ENCODE measurements around the gene CPNE5.
"Not testable (repeated sequence)": the region's sequence is repeated elsewhere in the genome, so short reads cannot be mapped to it uniquely, and the experiment has no call there.

Gene CPNE5

DNA sequence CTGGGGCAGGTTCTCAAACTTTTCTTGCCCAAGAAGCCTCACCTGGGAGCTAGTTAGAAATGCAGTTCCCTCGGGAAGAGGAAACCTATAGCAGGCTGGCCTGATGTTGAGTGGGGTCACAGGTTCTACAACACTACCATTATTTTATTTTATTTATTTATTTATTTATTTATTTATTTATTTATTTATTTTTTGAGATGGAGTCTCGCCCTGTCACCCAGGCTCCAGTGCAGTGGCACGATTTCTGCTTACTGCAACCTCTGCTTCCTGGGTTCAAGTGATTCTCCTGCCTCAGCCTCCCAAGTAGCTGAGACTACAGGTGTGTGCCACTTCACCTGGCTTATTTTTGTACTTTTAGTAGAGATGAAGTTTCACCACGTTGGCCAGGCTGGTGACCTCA, 115.3 kb downstream of the CPNE5 start:
- DNase-seq (ENCODE audit: low spot score), result not testable (repeated sequence)

DNA sequence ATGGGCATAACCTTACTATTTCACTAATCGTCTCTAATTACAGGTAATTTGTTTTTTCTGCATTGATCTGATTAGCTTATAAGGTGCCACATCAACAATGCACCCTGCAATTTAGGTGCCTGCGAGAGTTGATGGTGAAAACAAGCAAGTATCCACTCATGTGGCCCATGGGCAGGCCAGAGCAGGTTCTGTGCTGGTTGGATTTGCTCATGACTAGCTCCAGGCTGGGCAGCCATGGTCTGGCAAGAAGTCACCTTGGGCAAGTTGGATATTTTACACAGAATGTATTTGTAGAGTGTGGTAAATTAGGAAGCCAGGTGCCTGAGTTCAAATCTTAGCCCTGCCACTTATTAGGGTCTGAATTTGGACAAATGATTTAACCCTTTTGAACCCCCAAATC, 116.4 kb downstream of the CPNE5 start:
- no peak for DNase-seq (ENCODE audit: low spot score)

DNA sequence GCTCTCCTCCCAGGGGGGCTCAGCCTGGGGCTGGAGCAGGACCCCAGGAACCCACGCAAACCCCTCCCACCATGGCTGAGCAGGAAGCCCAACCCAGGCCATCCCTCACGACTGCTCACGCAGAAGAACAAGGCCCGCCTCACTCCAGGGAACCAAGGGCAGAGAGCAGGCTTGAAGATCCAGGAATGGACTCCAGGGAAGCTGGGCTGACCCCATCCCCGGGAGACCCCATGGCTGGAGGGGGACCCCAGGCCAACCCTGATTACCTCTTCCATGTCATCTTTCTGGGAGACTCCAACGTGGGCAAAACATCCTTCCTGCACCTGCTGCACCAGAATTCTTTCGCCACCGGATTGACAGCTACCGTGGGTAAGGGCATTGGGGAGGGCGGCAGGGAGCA, 116.9 kb downstream of the CPNE5 start:
- no peak for DNase-seq (ENCODE audit: low spot score)

DNA sequence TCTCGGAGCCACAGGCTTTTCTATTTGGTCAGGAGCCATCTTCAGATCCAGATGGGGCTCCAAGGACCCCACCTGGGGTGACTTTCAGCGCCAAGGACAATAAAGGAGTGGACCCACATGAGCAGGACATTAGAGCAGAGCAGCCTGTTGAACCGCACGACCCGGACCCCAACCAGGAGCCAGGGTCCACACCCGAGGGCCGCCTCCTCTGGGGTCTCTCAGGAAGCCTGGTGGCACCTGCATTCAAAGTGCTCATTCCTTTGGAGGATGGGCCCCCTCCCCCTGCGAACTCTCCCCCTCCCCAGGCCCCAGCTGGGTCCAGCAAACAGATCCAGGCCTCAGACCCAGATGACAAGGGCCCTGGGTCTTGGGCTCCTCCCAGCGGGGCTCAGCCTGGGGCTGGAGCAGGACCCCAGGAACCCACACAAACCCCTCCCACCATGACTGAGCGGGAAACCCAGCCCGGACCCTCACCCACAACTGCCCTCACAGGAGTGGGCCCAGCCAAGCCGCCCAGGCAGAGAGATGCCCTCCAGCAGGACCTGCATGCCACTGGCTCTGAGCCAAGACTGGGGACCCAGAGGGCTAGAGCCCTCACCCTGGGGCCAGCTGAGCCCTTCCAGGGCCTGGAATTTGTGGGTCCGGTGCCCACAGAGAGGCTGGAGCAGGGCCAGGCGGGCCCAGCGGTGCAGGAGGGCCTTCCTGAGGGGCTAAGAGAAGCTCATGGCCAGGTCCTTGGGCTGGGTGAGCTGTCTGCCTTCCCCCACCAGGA, 117.7 kb downstream of the CPNE5 start:
- DNase-seq (ENCODE audit: low spot score), result no peak

DNA sequence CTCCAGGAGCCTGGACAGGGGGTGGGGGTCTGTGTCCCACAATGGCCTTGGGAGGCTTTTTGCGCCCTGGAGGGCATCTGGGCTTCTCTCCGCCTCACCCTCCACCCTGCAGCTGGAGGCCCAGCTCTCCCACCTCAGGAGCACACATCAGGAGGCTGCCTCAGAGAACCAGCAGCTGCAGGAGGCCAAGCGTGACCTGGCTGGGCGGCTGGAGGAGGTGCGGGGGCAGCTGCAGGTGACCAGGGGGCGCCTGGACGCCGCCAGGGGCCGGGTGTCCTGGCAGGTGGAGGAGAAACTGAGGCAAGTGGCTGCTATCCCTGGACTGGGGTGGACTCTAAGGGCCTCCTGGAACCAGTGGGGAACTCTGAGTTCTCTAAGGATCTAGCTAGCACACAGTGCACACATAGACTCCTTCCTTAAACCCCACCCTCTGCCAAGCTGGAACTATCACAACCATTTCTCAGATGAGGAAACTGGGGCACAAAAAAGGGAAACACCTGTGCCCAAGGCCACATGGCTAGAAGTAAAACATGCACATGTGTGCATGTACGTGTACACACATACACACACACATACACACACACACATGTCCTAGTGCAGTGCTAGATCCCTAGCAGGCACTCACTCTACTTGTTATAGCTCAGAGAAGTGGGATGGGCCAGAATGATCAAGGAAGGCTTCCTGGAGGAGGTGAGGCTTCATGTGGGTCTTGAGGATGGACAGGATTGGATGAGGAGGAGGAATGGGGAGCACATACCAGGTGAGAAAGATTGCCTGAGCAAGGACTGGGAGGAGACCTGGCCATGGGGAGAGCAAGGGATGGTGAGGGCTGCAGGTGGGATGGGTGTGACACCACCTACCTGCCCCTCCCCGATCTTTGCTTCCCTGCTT, 118.7 kb downstream of the CPNE5 start:
- no peak for DNase-seq (ENCODE audit: low spot score)

DNA sequence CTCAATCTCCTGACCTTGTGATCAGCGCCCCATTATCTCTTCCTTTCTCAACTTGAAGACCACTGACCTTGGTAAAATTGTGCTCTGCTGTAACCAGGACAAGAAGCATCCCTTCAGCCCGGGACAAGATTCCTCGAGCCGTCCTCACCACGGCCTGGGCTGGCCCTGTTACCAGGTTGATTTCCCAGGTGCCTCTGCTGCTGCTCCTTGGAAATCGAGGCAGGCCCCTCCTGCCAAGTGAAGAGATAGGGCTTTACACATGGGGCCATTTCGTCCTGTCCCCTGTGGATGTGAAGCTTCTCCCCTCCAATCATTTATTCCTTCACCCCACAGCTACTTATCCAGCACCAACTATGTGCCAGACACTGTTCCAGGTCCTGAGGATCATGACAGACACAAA, 120.1 kb downstream of the CPNE5 start:
- no peak for DNase-seq (ENCODE audit: low spot score)

DNA sequence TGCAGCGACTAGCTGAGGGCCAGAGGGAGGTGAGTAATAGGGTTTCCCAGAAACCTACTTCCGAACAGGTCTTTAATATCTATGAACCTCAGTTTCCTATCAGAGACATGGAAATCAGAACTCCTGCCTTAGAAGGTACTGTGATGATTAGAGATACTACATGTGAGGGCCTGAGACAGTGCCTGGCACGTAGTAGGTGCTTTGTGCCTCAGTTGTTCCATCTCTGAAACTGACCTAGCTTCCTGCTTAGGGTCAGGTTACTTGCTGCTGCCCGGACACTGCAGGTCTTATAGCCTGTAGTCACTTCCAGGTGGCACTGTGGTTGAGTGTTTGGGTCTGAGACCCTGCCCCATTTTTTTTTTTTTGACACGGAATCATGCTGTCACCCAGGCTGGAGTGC, 120.7 kb downstream of the CPNE5 start:
- DNase-seq (ENCODE audit: low spot score), result no peak

DNA sequence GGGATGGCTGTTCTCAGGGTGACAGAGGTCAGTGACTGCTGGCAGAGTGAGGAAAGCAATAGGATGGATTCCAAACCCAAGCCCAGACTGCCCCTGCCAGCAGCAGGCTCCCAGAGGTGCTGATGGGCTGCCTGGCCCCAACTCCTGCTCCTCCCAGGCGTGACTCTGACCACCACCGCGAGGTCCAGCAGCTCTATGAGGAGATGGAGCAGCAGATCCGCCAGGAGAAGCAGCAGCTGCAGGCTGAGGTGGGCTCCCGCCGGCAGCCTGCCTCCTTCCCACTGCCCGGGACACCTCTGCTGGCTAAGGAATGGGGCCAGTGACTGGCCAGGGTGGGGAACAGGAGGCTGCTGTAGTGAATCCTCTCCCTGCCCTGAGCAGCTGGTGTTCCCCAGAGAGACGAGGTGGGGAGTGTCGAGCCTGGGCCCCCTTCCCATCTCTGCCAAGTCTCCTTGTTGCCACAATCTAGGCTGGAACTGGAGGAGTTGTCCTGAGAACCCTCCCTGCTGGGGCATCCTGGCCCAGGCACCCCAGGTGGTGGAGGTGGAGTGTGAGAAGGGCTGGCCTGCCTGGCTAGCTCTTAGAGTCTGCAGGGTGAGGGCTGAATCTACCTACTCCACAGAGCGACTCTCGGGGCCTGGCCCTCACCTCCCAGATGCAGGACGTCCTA, 121.2 kb downstream of the CPNE5 start:
- DNase-seq (ENCODE audit: low spot score), result no peak

DNA sequence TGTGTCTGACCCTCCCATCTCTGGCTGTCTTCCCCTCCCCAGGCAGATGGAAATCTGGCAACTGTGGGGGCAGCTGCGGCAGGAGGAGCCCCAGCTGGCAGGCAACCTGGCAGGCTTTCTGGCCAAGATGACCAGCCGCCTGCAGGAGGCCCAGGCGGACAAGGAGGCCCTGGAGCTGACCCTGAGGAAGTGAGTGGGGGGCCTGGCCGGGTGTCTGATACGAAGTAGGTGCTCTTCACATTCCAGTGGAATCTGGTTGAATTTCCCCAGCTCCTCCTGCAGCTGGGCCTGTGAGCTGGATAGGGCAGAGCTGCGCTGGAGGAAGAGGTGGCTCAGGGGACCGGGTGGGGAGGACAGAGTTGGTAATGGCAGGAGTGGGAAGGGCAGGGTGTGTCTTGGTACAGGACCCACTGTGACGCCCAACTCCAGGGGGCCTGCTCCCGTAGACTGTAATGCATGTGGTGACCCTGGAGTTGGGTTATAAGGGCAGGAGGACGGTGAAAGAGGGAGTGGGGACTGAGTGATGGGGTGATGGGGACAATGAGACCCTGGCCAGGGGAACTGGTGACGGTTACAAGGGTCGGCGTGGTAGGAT, 121.9 kb downstream of the CPNE5 start:
- DNase-seq (ENCODE audit: low spot score), result no peak

DNA sequence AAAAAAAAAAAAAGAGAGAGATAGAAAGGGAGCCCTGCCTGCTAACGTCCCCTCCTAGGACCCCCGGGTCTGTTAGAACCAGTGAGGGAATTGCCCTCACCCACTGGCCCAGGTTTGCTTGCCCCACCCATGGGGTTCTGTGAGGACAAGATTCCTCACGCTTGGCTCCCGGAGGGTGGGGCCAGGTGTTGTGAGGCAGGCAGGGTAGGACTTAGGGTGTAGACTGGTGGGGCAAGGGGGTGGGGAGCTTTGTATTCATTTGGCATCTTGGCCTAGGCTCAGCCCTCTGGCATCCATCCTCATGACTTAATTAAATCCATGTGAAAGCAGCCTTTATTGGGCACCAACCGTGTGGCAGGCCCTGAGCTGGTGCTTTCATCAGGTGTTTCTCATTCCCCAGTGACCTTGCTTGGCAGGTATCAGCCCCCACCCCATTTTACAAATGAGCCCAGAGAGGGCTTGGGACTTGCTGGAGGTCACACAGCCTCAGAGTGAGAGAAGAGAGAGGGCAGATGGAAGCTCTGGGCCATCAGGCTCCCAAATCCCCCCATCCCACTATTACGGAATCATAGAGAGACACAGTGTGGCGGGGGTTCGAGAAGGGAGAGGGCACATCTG, 122.7 kb downstream of the CPNE5 start:
- DNase-seq (ENCODE audit: low spot score), result no peak

DNA sequence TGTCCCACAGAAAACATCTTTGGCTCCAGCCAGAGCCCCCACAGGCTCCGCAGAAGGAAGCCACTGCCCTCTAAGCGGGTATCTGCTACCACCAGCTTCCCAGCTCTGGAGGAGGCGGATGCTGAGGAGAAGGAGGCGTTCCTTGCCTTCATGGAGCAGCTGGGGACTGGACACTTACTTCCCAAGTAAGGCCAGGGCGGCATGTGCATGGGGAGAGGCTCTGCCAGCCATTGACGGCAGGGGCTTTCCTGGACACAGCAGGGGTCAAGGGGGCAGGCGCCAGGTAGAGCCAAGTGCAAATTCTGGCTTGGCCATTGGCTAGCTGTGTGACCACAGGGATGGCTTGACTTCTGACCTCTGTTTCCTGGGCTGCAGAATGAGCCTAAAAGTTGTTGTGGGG, 123.8 kb downstream of the CPNE5 start:
- DNase-seq (ENCODE audit: low spot score), result no peak

DNA sequence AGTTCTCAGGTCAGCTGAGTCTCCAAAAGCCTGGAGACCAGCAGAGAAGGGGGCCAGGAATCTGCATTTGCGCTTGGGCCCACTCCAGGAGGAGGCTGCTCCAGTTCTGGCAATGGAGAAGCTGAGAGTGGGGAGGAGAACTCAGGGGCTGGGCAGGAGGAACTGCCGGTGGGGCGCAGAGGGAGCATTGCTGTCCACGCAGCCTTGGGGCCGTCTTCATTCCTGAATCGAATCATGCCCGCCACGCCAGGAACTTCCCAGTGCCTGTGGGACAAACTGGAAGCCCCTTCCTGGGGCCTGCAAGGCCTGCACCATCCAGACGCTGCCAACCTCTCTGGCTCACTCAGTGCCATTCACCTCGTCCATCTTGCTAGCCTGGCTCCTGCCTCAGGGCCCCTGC, 124.7 kb downstream of the CPNE5 start:
- no peak for DNase-seq (ENCODE audit: low spot score)

DNA sequence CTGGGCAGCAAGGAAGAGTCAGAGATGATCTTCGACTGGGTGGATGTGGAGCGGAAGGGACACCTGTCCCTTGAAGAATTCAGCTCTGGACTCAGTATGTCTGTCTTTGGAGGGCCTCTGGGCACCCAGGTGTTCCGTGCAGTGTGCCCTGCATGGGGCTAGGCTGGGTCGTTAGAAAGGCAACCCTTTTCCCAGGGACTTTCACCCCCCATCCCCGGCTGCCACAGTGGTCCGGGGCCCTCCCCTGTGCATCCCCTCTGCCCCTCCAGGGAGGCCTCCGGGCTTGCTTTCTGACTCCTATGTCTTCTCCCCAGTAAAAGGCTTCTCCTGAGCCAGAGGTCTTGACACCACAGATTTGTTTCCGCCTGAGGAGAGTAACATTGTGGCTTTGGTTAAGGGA, 125.4 kb downstream of the CPNE5 start:
- DNase-seq (ENCODE audit: low spot score), result no peak

DNA sequence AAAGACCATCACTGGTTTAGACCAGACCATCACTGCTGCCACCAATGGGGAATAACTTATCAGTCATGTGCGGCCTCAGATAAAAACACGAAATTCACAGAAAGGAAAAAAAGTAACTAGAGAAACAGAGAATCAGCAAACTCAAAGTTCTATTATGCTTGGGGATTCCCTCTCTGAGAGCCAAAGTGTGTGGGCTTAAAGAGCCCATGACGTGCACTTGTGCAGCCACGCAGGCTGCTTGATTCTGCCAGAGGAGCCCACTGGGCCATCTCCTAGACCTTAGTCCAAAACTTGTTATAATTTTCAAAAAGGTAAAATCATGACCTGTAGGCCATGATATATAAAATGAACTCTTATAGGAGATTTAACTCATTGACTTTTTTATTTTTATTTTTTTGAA, 126.4 kb downstream of the CPNE5 start:
- no peak for DNase-seq (ENCODE audit: low spot score)

DNA sequence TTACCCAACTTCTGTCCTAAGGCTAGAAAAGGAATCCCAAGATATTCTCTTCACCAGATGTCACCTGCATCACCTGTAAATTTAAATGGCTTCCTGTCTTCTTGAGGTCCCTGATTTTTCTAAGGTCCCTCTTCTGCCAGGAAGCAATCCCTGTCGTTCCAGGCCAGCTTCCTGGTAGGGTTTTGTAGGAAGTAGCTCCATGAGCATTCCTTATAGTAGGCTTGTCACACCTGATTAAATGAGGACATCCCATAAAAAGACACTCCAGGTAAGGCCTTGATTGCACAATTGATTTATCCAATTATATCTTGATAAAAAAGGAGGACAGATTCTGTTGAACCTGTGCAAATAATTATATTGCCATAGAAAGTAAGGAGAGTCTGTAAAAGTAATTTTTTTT, 132.9 kb downstream of the CPNE5 start:
- DNase-seq (ENCODE audit: low spot score), result no peak

DNA sequence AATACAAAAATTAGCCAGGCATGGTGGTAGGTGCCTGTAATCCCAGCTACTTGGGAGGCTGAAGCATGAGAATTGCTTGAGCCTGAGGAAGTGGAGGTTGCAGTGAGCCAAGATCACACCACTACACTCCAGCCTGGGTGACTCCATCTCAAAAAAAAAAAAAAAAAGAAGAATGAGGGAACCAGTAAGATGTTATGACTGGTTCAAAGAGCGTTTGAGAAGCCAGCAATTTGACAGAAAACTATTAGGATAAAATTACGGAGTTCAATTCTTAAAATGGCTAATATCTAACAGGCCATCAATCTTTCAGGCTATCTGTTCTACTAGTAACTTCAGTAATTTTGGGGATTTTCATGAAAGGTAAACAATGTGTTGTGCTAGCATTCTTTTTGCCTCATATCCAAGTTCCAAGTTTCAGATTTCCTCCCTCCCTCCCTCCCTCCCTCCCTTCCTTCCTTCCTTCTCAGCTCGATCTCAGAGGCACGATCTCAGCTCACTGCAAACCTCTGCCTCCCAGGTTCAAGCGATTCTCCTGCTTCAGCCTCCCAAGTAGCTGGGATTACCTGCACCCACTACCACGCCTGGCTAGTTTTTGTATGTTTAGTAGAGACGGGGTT, 134.2 kb downstream of the CPNE5 start:
- DNase-seq (ENCODE audit: low spot score), result not testable (repeated sequence)

DNA sequence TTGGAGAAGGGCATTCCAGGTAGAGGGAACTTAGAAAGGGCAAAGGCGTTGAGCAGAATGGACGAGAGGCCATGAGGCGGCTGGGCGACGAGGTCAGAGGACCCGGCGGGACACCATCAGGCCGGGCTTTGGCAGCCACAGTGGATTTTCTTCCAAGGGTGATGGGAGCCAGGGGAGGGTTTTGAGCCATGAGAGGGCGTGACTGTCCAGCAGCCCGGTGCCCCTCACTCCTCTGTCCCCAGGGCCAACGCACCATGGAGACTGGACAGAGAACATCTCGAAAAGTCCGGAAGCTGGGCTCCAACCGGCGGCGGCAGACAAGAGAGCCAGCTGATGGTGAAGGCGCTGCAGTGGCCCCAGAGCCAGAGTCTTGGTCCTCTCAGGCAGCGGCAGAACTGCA, 135.3 kb downstream of the CPNE5 start:
- no peak for DNase-seq (ENCODE audit: low spot score)

DNA sequence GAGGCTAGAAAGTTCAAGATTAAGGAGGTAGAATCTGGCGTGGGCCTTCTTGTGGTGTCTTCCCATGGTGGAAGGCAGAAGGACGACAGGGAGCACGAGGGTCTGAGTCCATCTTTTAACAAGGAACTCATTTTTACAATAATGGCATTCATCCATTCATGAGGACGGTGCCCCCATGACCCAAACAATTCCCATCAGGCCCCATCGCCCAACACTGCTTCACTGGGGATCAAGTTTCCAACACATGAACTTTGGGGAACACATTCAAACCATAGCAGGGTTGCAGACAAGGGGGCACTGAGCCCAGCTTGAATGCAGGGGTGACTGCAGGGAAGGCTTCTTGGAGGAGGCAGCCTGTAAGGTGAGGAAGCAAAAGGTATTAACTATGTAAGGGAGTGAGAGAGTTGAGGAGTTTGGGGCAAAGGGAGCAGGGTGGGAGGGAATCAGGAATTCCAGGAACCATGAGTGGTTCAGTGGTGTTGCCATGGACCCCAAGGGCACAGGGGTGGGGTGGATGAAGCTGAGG, 136.1 kb downstream of the CPNE5 start:
- DNase-seq (ENCODE audit: low spot score), result no peak

DNA sequence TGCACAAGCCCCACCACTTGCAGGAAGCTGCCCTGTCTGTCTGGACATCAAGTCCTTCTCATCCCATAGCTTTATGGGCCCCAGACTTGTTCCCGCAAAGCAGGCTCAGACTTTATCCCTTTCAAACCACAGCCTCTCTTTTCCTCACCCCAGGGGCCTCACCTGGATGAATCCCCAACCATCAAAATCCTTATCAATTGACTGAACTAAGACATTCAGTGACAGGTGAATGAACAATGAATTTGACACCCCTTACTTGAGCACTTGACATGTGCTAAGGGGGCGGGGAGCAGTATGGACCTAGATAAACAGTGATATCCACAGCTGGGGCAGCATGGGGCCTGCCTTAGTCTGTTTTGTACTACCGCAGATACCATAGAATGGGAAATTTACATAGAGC, 136.6 kb downstream of the CPNE5 start:
- DNase-seq (ENCODE audit: low spot score), result no peak

DNA sequence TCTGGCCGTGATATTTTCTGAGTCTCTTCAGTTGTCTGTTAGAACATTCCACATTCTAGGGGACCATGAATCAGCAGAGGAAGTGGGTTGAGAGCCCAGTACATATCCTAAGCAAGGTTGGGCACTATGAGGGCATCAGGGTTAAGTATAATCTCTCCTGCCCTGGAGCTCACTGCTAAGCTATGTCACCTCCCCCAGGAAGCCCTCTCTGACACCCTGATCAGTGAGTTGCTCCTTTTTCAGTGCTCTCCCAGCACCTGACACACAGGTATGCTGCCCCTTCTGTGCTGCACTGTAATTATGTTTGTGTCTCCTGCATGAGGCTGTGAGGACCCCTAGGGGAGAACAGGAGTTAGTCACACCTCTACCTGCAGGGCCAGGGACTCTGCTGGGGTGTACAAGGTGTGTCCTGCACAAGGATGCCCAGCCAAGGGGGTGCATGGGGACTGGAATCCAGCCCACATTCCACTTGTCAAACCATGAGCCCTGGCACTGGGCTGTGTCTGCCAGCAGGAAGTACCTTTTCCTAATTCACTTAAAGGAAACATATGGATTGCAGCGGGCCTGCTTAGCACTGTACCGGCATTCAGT, 137.7 kb downstream of the CPNE5 start:
- DNase-seq (ENCODE audit: low spot score), result no peak

DNA sequence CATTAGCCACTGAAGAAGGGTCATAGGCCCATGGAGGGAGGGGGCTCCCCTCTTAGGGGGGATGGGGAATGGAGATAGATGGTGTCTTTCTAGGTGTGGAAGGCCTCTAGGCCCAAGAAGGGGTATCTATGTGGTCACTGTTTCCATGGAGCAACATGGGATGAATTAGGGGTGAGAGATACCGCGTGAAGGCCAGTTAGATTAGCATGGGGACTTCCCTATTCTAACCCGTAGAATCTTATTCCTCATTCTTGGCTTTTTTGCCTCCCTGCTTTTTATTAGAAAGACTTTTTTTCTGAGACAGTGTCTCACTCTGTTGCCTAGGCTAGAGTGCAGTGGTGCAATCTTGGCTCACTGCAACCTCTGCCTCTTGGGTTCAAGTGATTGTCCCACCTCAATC, 138.4 kb downstream of the CPNE5 start:
- no peak for DNase-seq (ENCODE audit: low spot score)

Measured in AG08396 (cell line).